Left renal pelvis (tissue), 4 donors: Measurements from ENCODE around the gene SLFN14. TPM values are rescaled to one million over a fixed set of nuclear protein-coding genes. Genes with fewer than 3 reads are reported as not detected.
"Not testable (repeated sequence)": the region's sequence is repeated elsewhere in the genome, so short reads cannot be mapped to it uniquely, and the experiment has no call there.

Experiments used
- DNase-seq, 4 donors: peaks; one replicate each; pipeline ENCODE4 v3.0.0-alpha.2; 2013; ENCODE audit warnings: low read depth in 4 of 4, low spot score in 3 of 4
- polyA plus RNA-seq, 4 donors: library from polyadenylated mRNA; unstranded; fragments of 120-200 nt; gene quantifications; one replicate each; pipeline ENCODE4 v1.2.1, GENCODE V29; 2013; ENCODE audit not compliant: insufficient read length in 4 of 4

Gene SLFN14
- polyA plus RNA-seq, 4 donors, result 0.09 to 0.63 (median 0.16) TPM

DNA sequence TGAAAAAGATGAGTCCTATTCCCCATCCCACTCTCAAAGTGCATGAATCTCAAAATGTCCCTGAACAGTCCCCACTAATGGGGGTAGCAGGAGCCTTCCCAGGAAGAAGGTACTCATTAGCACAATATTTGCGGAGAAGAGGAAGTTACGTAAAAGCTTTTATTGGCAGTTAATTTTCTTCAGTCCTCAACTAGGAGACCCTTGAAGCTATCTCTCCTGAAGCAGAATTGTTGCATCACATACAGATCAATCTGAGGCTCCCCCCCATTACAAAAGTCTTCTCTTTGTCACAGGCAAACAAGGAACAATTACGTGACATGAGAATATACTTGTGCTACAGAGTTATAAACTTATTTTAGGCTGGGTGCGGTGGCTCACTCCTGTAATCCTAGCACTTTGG is 37.3 kb downstream of the SLFN14 start:
- DNase-seq, result no peak

- DNase-seq, result not testable (repeated sequence)
These were observed 38.9 kb downstream of the SLFN14 start for GRCh38 chr17:35521654-35522256.

GRCh38 chr17:35521150-35521549 is 39.5 kb downstream of the SLFN14 start:
- no peak for DNase-seq

DNA sequence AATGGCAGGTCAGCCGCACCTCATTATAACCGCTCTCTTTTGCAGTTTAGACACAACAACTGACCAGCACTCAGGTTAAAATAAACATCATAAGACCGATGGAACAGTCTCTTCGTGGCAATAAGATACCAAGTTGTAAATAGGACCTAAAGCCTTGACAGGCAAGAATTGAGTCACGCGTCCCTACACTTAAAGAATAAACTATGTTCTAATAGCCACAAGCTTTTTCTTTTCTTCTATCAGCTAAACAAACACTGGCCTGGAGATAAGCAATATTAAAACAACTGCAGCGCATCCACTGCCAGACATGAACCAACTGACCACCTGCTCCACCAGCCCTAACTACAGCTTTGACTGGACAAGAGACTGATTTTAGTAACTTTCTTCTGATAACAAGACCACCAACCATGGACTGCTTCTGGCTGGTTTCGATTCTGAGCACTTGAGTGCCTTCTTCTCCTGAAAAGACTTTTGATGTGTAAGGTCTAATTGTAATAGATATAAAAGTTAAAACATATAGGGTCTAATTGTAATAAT is 40.6 kb downstream of the SLFN14 start:
- DNase-seq, result no peak

DNA sequence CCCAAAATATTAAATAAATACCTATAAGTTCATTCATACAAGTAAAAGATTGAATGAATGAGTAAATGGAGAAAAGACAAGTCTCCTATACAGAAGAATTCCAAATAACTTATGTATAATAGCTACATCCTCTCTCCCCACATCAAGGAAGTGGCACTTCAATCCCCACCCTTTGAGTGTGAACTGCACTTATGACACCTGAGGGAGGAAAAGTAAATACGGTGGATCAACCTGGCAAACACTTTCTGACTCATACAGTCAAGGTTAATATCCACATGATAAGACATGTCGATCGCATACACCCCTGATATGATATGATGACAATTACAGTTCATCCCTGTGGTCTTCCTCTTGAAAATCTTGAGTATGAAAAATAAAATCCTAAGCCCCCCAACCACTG is 41.2 kb downstream of the SLFN14 start:
- no peak for DNase-seq

DNA sequence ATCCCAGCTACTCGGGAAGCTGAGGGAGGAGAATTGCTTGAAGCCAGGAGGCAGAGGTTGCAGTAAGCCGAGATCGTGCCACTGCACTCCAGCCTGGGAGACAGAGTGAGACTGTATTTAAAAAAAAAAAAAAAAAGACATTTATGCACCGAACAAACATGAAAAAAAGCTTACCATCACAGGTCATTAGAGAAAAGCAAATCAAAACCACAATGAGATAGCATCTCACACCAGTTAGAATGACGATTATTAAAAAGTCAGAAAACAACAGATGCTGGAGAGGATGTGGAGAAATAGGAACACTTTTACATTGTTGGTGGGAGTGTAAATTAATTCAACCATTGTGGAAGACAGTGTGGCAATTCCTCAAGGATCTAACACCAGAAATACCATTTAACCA is 42.2 kb downstream of the SLFN14 start:
- not testable (repeated sequence) for DNase-seq

DNA sequence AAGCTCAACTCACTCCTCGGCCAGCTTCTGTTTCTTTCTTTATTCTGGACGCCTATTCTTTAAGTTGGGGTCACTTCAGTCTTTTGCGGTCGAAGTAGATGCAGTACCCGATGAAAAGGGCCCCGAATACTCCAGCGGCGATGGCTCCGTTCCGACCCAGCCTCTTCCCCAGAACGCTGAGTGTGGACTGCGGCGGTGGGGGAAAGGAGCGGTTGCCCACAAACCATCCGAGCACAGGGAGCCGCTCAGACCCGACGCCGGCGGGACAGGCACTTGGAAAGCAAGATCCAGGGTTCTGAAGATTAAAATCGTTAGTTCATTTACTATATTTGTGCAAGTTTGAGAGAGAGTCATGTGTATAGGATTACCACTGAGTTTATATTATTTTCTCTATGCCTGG is 45.6 kb downstream of the SLFN14 start:
- DNase-seq, result no peak

- DNase-seq, result no peak
These were observed 46.1 kb downstream of the SLFN14 start for GRCh38 chr17:35514564-35514963.

Other genes with a start within 250 kb of the SLFN14 start
- 10 to 100 TPM; 10.9 to 28.4 (median 15.5) TPM for gene SLFN11, start 187.2 kb downstream of the SLFN14 start, polyA plus RNA-seq
- gene SLFN12, start 128.3 kb downstream of the SLFN14 start, polyA plus RNA-seq, result 10 to 100 TPM; 13.9 to 23.2 (median 18.2) TPM
- 10 to 100 TPM in 3 of 4 donors, 1 to 10 TPM in 1; 4.5 to 28.3 (median 26.1) TPM for gene SLFN13, start 112.1 kb downstream of the SLFN14 start, polyA plus RNA-seq
- under 1 TPM; 0.12 to 0.34 (median 0.29) TPM for gene SLFN12L, start 23.1 kb downstream of the SLFN14 start, polyA plus RNA-seq
- gene PEX12, start 17.8 kb upstream of the SLFN14 start, polyA plus RNA-seq, result 10 to 100 TPM; 11.0 to 14.6 (median 11.9) TPM
- gene AP2B1, start 26.5 kb upstream of the SLFN14 start, polyA plus RNA-seq, result 100 to 1,000 TPM; 114 to 142 (median 127) TPM
- gene RASL10B, start 170.8 kb upstream of the SLFN14 start, polyA plus RNA-seq, result 10 to 100 TPM in 3 of 4 donors, 1 to 10 TPM in 1; 4.8 to 15.0 (median 11.0) TPM
- under 1 TPM in 2 of 4 donors, not detected in 2; 0.10 to 0.12 TPM for gene GAS2L2, start 192.4 kb upstream of the SLFN14 start, polyA plus RNA-seq
- gene C17orf50, start 200.1 kb upstream of the SLFN14 start, polyA plus RNA-seq, result under 1 TPM in 1 of 4 donors, not detected in 3; 0.21 TPM
- 10 to 100 TPM in 1 of 4 donors, 1 to 10 TPM in 3; 1.9 to 11.0 (median 2.4) TPM for gene MMP28, start 234.8 kb upstream of the SLFN14 start, polyA plus RNA-seq
- gene TAF15, start 248.7 kb upstream of the SLFN14 start, polyA plus RNA-seq, result 100 to 1,000 TPM; 188 to 242 (median 234) TPM